Measurements from ENCODE around the gene KRABD2.
"Not testable (repeated sequence)": the region's sequence is repeated elsewhere in the genome, so short reads cannot be mapped to it uniquely, and the experiment has no call there.

DNA sequence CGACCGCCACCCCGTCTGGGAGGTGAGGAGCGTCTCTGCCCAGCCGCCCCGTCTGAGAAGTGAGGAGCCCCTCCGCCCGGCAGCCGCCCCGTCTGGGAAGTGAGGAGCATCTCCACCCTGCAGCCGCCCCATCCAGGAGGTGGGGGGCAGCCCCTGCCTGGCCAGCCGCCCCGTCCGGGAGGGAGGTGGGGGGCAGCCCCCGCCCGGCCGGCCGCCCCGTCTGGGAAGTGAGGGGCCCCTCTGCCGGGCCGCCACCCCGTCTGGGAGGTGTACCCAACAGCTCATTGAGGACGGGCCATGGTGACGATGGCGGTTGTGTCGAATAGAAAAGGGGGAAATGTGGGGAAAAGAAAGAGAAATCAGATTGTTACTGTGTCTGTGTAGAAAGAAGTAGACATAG is 2.6 kb downstream of the KRABD2 start:
- TF ChIP-seq, protein P1, sequence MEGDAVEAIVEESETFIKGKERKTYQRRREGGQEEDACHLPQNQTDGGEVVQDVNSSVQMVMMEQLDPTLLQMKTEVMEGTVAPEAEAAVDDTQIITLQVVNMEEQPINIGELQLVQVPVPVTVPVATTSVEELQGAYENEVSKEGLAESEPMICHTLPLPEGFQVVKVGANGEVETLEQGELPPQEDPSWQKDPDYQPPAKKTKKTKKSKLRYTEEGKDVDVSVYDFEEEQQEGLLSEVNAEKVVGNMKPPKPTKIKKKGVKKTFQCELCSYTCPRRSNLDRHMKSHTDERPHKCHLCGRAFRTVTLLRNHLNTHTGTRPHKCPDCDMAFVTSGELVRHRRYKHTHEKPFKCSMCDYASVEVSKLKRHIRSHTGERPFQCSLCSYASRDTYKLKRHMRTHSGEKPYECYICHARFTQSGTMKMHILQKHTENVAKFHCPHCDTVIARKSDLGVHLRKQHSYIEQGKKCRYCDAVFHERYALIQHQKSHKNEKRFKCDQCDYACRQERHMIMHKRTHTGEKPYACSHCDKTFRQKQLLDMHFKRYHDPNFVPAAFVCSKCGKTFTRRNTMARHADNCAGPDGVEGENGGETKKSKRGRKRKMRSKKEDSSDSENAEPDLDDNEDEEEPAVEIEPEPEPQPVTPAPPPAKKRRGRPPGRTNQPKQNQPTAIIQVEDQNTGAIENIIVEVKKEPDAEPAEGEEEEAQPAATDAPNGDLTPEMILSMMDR (IDR thresholded peaks at IDR 0.05), result not testable (repeated sequence)
- not testable (repeated sequence) for TF ChIP-seq POLR2A (IDR thresholded peaks at IDR 0.05)
